ENCODE results near the gene HPSE.
A peak's percentile ranks its signal among the peaks of the same experiment; 100 is the strongest.

Gene HPSE

DNA sequence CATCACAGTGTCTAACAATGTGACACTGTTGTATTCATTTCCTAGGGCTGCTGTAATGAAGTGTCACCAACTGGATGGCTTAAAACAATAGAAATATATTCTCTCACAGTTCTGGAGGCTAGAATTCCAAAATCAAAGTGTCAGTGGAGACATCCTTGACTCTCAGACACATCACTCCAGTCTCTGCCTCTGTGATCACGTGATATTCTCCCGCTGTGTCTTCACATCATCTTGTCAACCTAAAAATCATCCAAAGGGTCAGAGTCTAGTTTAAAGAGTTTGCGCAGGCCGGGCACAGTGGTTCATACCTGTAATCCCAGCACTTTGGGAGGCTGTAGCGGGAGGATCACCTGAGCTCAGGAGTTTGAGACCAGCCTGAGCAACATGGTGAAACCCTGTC is 36.6 kb upstream of the HPSE start:
- TF ChIP-seq, protein P1, sequence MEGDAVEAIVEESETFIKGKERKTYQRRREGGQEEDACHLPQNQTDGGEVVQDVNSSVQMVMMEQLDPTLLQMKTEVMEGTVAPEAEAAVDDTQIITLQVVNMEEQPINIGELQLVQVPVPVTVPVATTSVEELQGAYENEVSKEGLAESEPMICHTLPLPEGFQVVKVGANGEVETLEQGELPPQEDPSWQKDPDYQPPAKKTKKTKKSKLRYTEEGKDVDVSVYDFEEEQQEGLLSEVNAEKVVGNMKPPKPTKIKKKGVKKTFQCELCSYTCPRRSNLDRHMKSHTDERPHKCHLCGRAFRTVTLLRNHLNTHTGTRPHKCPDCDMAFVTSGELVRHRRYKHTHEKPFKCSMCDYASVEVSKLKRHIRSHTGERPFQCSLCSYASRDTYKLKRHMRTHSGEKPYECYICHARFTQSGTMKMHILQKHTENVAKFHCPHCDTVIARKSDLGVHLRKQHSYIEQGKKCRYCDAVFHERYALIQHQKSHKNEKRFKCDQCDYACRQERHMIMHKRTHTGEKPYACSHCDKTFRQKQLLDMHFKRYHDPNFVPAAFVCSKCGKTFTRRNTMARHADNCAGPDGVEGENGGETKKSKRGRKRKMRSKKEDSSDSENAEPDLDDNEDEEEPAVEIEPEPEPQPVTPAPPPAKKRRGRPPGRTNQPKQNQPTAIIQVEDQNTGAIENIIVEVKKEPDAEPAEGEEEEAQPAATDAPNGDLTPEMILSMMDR (IDR thresholded peaks at IDR 0.05; ENCODE audit: low read depth, low read length, missing control alignments) = no peak
- H3K4me3 ChIP-seq (replicated peaks; ENCODE audit: low read depth, low read length) = no peak overlapping the region
- no peak for DNase-seq (ENCODE audit: extremely low read depth, low read depth)

DNA sequence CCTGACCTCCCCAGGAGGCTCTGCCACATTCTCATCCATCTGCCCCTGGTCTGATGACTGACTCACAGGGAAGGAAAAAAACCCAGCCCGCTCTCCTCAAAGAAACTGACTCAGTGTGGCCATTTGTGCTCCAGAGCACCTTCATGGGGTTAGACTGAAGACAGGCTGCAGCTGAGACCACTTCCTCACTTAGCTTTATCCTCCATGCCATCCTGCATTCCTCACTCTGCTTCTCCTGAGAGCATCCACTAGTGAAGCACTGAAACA is 35.9 kb upstream of the HPSE start:
- DNase-seq (ENCODE audit: extremely low read depth, low read depth) = no peak
- TF ChIP-seq, protein P1 (IDR thresholded peaks at IDR 0.05; ENCODE audit: low read depth, low read length, missing control alignments) = no peak
- no peak overlapping the region for H3K4me3 ChIP-seq (replicated peaks; ENCODE audit: low read depth, low read length)

DNA sequence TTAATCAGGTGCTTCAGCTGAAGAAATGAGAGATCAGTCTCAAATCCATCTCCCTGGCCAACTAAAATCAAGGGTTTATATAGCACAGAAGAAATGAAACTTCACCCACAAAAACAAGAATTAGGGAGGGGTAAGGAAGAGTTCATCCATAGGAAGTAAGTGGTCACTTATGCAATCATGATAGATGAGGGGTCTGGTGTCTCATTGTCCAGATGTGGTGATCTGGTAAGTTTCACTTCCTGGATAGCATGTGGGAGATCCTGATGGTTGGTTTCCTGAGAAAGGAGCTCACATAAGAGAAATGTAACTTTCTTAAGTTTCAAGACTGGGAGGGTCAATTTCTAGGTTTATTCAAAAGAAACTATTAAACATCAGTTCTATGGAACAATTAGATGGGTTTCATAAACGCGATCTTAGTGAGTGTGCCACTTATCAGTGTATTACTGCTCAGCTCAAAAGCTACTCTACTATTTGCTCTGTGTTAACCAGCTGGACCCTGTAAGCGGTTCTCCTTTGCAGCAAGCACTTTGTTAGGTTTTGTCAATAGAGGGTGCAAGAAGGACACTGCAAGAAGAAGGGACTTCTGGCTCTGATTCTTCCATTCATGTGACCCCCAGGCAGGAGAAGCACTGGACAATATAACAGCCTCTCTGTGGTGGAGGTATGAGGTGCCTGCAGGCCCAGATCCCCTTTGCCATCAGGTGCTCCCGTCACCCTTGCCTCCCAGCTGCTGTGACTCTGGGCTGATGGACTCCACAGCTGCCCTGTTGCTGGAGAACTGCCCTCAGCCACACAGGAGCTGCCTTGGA is 35.4 kb upstream of the HPSE start:
- H3K4me3 ChIP-seq (replicated peaks; ENCODE audit: low read depth, low read length) = no peak overlapping the region

DNA sequence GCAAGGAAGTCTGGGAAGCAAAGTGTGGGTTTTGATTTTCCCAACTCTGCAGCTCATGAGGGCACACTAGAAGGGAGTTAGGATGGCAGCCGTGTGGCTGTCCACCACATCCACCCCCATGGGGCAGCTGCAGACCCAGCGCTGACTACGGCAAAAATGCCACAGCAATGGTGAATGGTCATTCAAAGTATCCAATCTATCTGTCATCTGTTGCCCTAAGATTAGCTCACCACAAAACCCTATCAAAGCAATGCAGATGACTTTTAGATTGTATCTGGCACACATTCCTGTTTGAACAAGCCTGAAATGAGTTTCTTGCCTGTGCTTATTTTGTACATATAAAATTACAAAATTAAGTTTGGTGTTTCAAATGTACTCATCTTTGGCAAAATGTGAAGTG is 29.7 kb upstream of the HPSE start:
- DNase-seq (ENCODE audit: extremely low read depth, low read depth) = no peak
- no peak overlapping the region for H3K4me3 ChIP-seq (replicated peaks; ENCODE audit: low read depth, low read length)
- TF ChIP-seq, protein P1 (IDR thresholded peaks at IDR 0.05; ENCODE audit: low read depth, low read length, missing control alignments) = no peak

More for the DNA sequence above, 35.4 kb upstream of the HPSE start:
- TF ChIP-seq, protein P1 (IDR thresholded peaks at IDR 0.05; ENCODE audit: low read depth, low read length, missing control alignments) = no peak
- DNase-seq (ENCODE audit: extremely low read depth, low read depth) = no peak

DNA sequence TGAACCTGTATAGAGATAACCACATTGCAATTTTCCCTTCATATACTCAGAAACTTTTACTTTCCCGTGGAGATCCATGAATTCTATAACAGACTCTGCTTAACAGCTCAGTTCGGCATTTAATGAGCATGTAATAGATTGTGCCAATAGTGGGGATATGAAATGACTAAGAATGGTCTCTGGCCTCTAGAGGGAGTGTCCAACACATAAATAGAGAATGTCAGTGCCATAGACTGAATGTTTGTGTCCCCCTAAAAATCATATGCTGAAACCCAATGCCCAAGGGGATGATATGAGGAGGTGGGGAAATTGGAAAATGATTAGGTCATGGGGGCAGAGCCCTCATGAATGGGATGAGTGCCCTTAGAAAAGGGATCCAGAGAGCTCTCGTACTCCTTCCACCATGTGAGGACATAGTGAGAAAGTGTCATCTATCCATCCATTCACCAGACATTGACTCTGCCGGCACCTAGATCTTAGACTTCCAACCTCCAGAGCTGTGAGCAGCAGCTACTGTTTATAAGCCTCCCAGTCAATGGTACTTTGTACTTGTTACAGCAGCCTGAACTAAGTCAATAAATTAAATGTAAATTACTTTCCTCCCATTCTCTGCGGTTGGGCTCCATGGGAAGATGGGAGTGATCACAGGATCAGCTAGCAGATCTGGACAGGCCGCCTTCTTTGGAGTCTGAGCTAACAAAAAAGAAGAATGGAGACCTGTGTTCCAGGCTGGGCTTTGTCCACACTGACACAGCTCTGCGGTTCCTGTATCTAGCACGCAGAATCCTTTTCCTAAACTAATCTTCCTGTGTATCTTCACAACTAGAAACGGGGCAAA is 28.1 kb upstream of the HPSE start:
- TF ChIP-seq, protein P1 (IDR thresholded peaks at IDR 0.05; ENCODE audit: low read depth, low read length, missing control alignments) = peak; percentile 57
- DNase-seq (ENCODE audit: extremely low read depth, low read depth) = peak; percentile 29
- no peak overlapping the region for H3K4me3 ChIP-seq (replicated peaks; ENCODE audit: low read depth, low read length)

DNA sequence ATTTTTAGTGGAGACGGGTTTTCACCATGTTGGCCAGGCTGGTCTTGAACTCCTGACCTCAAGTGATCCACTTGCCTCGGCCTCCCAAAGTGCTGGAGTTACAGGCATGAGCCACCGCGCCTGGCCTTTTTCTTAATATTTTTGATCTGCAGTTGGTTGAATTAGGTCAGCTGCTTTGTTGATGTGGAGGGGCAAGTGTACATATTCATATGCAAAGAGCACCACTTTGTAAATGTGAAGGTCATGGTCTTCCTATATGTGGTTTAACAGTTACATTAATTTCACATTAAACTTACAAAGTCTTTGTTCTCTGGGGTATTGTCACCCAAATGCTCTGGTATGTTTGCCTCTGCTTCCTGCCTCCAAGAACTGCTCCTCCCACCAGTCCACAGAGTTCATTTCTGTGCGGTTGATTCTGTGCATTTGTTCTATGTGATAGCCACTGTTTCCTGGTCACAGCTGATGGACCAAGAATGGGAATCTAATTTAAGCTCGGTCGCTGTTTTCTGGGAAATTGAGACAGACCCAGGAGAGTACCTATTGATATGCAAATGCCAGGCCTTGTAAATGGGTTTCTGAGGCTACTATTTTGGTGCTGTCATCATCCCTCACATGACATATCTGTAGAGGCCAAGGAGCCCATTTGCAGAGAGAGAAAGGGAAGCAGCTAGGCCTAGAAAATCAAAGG is 26.9 kb upstream of the HPSE start:
- no peak overlapping the region for H3K4me3 ChIP-seq (replicated peaks; ENCODE audit: low read depth, low read length)
- no peak for DNase-seq (ENCODE audit: extremely low read depth, low read depth)
- TF ChIP-seq, protein P1 (IDR thresholded peaks at IDR 0.05; ENCODE audit: low read depth, low read length, missing control alignments) = no peak

Measured in HFF-Myc (cell line).